Measurements from ENCODE around the gene BMP2K. TPM values are rescaled to one million over a fixed set of nuclear protein-coding genes. Genes with fewer than 3 reads are reported as not detected.
A peak's percentile ranks its signal among the peaks of the same experiment; 100 is the strongest.

Gene BMP2K
- total RNA-seq, 1 donor from 2014 or later: 24.0 TPM

DNA sequence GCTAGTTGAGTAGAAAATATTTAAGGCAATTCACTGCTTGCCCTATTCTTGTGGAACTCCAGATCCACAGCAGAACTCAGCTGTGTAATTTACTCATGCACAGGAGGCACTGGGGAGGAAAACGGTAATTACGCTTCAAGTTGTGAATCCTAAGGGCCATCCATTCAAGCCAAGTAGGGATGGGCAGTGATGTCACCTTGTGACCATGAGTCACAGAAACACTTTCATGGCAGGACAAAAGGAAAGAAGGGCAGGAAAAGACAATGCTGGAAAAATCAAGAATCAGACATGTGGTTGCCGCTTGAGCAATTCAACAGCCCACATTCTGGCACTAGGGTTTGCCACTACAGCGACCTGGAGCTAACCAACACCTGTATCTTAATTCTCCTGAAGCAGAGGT is 161.7 kb downstream of the BMP2K start:
- no peak overlapping the region for H3K27ac Mint-ChIP-seq (ENCODE audit: unreplicated experiment)

DNA sequence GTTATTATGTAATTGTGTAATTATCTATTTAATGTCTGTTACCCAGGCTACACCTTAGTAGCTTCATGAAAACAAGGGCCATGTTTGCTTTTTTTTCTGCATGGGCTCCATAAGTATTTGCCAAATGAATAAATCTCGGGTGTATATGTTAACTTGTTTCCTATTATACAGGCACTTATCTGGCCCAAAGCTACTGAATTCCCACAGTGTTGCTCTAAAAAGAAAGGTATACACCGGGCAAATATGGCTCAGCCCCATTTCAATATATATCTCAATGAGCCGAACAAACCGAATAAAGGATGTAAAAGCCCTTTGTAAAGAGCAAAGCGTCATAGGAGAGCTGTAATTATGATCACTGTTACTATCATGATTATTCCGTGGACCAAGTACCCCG is 162.3 kb downstream of the BMP2K start:
- TF ChIP-seq, protein P1, sequence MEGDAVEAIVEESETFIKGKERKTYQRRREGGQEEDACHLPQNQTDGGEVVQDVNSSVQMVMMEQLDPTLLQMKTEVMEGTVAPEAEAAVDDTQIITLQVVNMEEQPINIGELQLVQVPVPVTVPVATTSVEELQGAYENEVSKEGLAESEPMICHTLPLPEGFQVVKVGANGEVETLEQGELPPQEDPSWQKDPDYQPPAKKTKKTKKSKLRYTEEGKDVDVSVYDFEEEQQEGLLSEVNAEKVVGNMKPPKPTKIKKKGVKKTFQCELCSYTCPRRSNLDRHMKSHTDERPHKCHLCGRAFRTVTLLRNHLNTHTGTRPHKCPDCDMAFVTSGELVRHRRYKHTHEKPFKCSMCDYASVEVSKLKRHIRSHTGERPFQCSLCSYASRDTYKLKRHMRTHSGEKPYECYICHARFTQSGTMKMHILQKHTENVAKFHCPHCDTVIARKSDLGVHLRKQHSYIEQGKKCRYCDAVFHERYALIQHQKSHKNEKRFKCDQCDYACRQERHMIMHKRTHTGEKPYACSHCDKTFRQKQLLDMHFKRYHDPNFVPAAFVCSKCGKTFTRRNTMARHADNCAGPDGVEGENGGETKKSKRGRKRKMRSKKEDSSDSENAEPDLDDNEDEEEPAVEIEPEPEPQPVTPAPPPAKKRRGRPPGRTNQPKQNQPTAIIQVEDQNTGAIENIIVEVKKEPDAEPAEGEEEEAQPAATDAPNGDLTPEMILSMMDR (conservative IDR thresholded peaks at IDR 0.05): no peak
- peaks cover 25% of the 10 kb centered on the region for H3K4me1 Mint-ChIP-seq
- H3K4me3 Mint-ChIP-seq: peak overlapping the region; percentile 95
- DNase-seq (ENCODE audit: low read depth, low spot score): no peak
- H3K27ac Mint-ChIP-seq (ENCODE audit: unreplicated experiment): peak overlapping the region; percentile 86
- peaks cover 20% of the 10 kb centered on the region for H3K27me3 Mint-ChIP-seq (ENCODE audit: low read depth)
- H3K9me3 Mint-ChIP-seq: no peaks in the 10 kb centered on the region
- peaks cover 2% of the 10 kb centered on the region for H3K36me3 Mint-ChIP-seq (ENCODE audit: low read depth)

More for the DNA sequence above, 161.7 kb downstream of the BMP2K start:
- H3K36me3 Mint-ChIP-seq (ENCODE audit: low read depth): peaks cover 5% of the 10 kb centered on the region
- H3K9me3 Mint-ChIP-seq: no peaks in the 10 kb centered on the region
- no peak for DNase-seq (ENCODE audit: low read depth, low spot score)
- TF ChIP-seq, protein P1 (conservative IDR thresholded peaks at IDR 0.05): no peak
- H3K4me3 Mint-ChIP-seq: peak overlapping the region; percentile 87
- H3K4me1 Mint-ChIP-seq: peaks cover 25% of the 10 kb centered on the region
- peaks cover 16% of the 10 kb centered on the region for H3K27me3 Mint-ChIP-seq (ENCODE audit: low read depth)

- Mint-ChIP-seq H3K27me3 (ENCODE audit: low read depth) (peaks cover 26% of the 10 kb centered on the region), H3K27ac (ENCODE audit: unreplicated experiment) (peak within 1 kb of the TSS; percentile 86), H3K4me3 (peak within 1 kb of the TSS; percentile 95), H3K9me3 (no peaks in the 10 kb centered on the region), H3K36me3 (ENCODE audit: low read depth) (peaks cover 2% of the 10 kb centered on the region), H3K4me1 (peaks cover 25% of the 10 kb centered on the region)
- peak; percentile 75 for DNase-seq (ENCODE audit: low read depth, low spot score)
- TF ChIP-seq, protein P1 (conservative IDR thresholded peaks at IDR 0.05): no peak
These were observed 162.9 kb downstream of the BMP2K start, which contains the start of gene PAQR3 for GRCh38 chr4:78938868-78939666. Gene PAQR3 (minus strand): TSS chr4:78939438. CDS start chr4:78939224, 214 bp downstream.

- H3K27ac Mint-ChIP-seq (ENCODE audit: unreplicated experiment): no peak overlapping the region
- H3K9me3 Mint-ChIP-seq: no peaks in the 10 kb centered on the region
- peaks cover 2% of the 10 kb centered on the region for H3K36me3 Mint-ChIP-seq (ENCODE audit: low read depth)
- peaks cover 25% of the 10 kb centered on the region for H3K4me1 Mint-ChIP-seq
- H3K27me3 Mint-ChIP-seq (ENCODE audit: low read depth): peaks cover 31% of the 10 kb centered on the region
- TF ChIP-seq, protein P1 (conservative IDR thresholded peaks at IDR 0.05): no peak
- peak overlapping the region; percentile 91 for H3K4me3 Mint-ChIP-seq
- no peak for DNase-seq (ENCODE audit: low read depth, low spot score)
These were observed 163.5 kb downstream of the BMP2K start for GRCh38 chr4:78939667-78940008.

DNA sequence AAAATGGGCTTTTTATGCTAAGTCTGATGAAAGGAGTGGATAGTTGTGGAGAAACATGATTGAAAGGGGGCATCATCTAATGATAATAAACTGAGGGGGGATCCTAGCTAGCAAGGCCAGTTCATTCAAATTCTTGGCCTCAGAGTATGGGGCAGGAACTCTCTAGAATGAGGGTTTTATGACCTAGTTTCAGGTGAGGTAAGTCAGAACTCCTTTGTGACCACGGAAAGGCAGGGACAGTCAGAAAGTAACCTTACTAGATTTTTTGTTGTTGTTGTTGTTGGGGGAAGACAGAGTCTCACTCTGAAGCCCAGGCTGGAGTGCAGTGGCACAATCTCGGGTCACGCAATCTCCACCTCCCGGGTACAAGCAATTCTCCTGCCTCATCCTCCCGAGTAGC is 164.6 kb downstream of the BMP2K start:
- DNase-seq (ENCODE audit: low read depth, low spot score): no peak
- peaks cover 2% of the 10 kb centered on the region for H3K36me3 Mint-ChIP-seq (ENCODE audit: low read depth)
- peaks cover 35% of the 10 kb centered on the region for H3K27me3 Mint-ChIP-seq (ENCODE audit: low read depth)
- H3K4me1 Mint-ChIP-seq: peaks cover 25% of the 10 kb centered on the region
- TF ChIP-seq, protein P1 (conservative IDR thresholded peaks at IDR 0.05): no peak
- no peak overlapping the region for H3K27ac Mint-ChIP-seq (ENCODE audit: unreplicated experiment)
- H3K4me3 Mint-ChIP-seq: no peak overlapping the region
- H3K9me3 Mint-ChIP-seq: no peaks in the 10 kb centered on the region
